Erythroblast (primary cell): ENCODE measurements around the gene AVEN.

Experiments used
- GATA1 ChIP-seq: IDR thresholded peaks from 2 replicates; pipeline ENCODE4 v1.6.1; 2011; ENCODE audit warnings: low read depth, mild to moderate bottlenecking, control low read depth, low read length, moderate library complexity
- POLR2A ChIP-seq: IDR thresholded peaks from 2 replicates; pipeline ENCODE4 v1.6.1; 2011; ENCODE audit warnings: mild to moderate bottlenecking, low read length

DNA sequence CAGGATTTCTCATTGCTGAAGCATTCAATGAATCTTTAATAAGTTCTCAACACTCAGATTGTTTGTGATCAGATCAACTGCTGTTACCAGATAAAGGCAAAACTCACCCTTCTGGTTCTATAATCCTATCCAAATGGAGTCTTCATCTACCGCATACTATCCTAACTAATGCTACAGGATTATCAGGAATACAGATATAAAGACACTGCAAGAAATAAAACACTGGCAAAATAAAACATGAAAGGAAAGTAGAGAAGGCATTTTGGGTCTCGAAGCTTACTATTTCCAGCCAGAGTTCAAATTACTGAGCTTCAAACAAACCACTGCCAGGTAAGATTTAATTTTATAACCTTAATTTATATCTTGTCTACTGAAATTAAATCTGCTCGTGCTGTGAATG is 70.2 kb downstream of the AVEN start:
- TF ChIP-seq POLR2A = no peak
- TF ChIP-seq GATA1 = no peak
